Activated T-cell treated with anti-CD3 and anti-CD28 coated beads, Interleukin-2, amount 50 U/mL, for 72 hours (primary cell): ENCODE data around the gene LRRC56. TPM values are rescaled to one million over a fixed set of nuclear protein-coding genes. Genes with fewer than 3 reads are reported as not detected.
"Not testable (repeated sequence)": the region's sequence is repeated elsewhere in the genome, so short reads cannot be mapped to it uniquely, and the experiment has no call there.

ENCODE experiments used
- ATAC-seq, 2 donors: fragments of 150-1000 bp; cut with Tn5 transposase; replicated peaks in 1 of 2; 2 replicates each; pipeline ENCODE4 v1.10.0; 2021; ENCODE audit warnings: moderate library complexity in 2 of 2, mild to moderate bottlenecking in 1 of 2
- DNase-seq, 2 donors: peaks; one replicate each; pipeline ENCODE4 v3.0.0; 2021 to 2022; ENCODE audit warnings: mixed read lengths in 1 of 2
- H3K27ac Mint-ChIP-seq: one replicate; pipeline ENCODE4 v1.8.0; 2022; ENCODE audit warnings: mild to moderate bottlenecking, moderate library complexity, mixed read lengths
- H3K27me3 Mint-ChIP-seq: one replicate; pipeline ENCODE4 v1.8.0; 2022; ENCODE audit warnings: low read depth, mixed read lengths
- H3K36me3 Mint-ChIP-seq, 2 donors: one replicate each; pipeline ENCODE4 v1.8.0; 2022; ENCODE audit warnings: mixed read lengths in 2 of 2, mild to moderate bottlenecking in 1 of 2; ENCODE audit not compliant: insufficient read depth in 2 of 2
- H3K4me1 Mint-ChIP-seq: one replicate; pipeline ENCODE4 v1.8.0; 2022; ENCODE audit warnings: low read depth, mixed read lengths
- H3K4me3 Mint-ChIP-seq, 2 donors: one replicate each; pipeline ENCODE4 v1.8.0; 2022; ENCODE audit warnings: mild to moderate bottlenecking in 2 of 2, mixed read lengths in 2 of 2, moderate library complexity in 2 of 2
- H3K9me3 Mint-ChIP-seq, 2 donors: one replicate each; pipeline ENCODE4 v1.8.0; 2022; ENCODE audit warnings: mixed read lengths in 2 of 2
- total RNA-seq, 2 donors: library from RNA; stranded (reverse); gene quantifications; one replicate each; pipeline ENCODE4 v1.2.3, GENCODE V29; 2022

Gene LRRC56
- total RNA-seq, 2 donors from 2014 or later: 1.2 to 3.1 TPM

DNA sequence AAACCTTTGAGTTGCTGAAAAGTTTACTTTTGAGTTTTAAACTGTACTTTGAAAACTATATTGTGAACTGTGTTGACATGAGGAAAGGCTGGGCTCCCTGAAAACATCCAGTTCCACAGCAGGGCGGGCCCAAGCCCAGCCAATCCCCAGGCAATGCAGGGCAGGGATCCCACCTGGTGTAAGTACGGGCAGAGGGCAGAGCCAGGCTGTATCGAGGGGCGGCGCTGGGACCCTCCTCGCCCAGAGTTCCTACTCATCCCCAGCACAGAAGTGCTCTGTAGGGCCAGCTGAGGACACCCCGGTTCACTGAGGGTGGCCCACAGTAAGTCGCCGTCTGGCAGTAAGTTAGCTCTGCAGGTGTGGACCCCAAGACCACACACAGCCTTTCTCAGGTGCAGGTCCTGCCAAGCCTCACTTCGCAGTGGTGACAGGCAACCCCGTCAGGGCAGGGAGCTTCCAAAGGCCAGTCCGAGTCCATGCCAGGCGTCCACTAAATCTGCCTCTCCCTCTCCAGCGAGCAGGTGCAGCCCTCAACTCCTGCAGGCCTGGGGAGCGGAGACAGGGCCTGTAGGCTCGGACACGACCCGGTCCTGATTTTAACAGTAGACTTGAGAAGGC, 29.8 kb downstream of the LRRC56 start:
- Mint-ChIP-seq H3K27me3 (no peaks in the 10 kb centered on the region), H3K27ac (no peak overlapping the region), H3K9me3 (no peaks in the 10 kb centered on the region), H3K4me1 (no peaks in the 10 kb centered on the region), H3K4me3 (peak overlapping the region; percentile 77 to 78), H3K36me3 (no peaks in the 10 kb centered on the region)
- ATAC-seq (no peak), DNase-seq (no peak)

DNA sequence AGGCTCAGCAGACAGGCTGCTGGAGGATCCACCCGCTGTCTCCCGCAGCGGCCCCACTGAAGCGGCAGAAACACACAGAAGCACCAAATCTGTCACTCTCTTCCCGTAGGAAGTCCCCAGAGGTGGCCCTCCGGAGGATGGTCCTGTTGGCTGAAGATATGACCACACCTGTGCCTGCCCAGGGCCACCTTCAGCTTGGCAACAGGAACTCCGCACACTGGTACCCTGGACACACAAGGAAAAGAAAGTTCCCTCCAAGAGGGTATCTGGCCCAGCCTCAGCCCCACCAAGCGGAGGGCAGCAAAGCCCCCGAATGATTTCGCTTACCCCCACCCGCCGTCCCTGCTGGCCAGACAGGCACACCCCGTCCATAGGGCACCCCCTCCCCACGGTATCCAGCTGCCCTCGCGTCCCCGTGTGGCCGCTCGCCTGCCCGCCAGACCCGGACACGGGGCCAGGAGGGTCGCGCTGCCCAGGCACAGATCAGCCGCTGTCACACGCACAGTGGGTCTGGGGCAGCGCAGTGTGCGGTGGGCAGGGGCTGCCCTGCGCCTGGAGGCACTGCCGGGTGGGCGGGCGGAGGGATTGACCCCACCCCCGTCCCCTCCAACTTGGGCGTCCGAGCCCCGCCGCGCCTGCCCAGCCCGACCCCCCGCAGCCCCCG, 30.4 kb downstream of the LRRC56 start:
- no peak for DNase-seq
- Mint-ChIP-seq H3K27ac (no peak overlapping the region), H3K4me3 (peak overlapping the region; percentile 77 to 78), H3K4me1 (no peaks in the 10 kb centered on the region), H3K9me3 (no peaks in the 10 kb centered on the region), H3K36me3 (no peaks in the 10 kb centered on the region), H3K27me3 (no peaks in the 10 kb centered on the region)
- ATAC-seq: no peak

DNA sequence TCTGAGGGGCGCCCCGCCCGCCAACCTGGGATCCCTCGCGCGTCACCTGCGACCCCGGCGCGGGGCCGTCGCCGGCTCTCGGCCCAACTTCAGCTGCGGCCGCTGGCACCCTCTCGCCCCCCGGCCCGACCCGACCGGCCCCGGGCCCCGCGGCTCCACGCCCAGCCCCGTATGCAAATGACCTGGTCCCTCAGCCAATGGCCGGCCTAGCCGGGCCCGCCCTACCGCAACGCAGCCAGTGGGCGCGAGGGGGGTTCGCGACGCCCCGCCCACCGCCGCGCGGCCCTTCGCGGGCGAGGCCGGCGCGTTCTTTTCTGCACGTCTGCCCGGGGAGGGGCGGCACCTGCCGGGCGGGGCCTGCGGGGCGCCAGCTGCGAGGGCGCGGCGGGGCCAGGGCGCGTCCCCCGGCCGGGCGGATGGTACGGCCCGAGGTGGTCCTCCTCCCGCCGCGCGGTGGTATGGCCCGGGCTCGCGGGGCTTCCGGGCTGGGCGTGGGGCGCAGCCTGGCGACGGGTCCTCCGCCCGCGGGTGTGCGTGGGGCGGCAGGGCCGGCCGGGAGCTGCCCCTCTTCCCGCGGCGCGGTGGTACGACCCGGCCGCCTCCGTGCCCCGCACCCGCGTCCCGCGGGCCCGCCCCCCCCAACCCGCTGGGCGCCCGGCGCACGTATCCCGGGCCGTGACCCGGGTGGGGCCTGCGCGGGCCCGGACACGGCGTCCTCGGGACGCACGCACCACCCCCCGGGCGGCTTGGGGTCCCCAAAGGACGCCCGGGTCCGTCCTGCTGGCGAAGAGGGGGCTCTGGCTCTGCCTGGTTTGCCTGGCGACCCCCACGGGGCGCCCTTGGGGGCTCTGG, 31.2 kb downstream of the LRRC56 start:
- Mint-ChIP-seq H3K36me3 (no peaks in the 10 kb centered on the region), H3K4me1 (no peaks in the 10 kb centered on the region), H3K27ac (no peak overlapping the region), H3K4me3 (peak overlapping the region; percentile 87 to 90), H3K9me3 (no peaks in the 10 kb centered on the region), H3K27me3 (no peaks in the 10 kb centered on the region)
- ATAC-seq: peak; percentile 93 to 94
- DNase-seq: peak; percentile 95 to 98

DNA sequence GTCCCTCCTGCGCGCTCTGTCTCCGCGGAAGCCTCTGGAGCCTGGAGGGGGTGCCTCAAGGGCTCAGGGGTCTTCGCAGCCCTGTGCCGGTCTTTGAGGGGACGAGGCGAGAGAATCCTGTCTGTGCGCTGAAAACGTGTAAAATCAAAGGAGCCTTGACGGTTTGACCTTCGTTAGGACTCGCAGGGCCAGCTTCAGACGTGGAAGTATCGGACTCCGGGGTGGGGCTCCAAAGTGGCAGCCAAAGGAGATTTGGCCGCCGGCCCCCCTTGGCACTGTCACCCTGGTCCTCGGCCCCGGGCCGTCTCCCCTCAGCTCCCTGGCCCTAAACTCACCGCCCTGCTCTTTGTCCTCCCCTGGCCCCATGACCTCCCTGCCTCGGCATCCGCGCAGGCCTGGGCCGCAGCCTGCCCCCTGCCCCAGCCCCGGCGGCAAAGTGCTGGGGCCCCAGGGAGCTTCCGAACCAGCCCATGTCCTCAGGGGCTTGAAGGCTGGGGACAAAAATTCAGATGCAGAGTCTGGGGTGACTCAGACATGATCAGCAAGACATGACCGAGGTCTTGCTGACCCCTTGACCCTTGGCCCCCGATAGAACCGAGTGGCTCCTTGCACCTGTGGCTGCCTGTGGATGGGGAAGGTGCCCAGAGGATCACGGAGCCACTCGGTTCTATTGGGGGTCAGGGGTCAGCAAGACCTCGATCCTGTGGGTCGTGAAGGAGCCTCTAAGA, 32.0 kb downstream of the LRRC56 start:
- DNase-seq (no peak), ATAC-seq (no peak)
- Mint-ChIP-seq H3K9me3 (no peaks in the 10 kb centered on the region), H3K36me3 (no peaks in the 10 kb centered on the region), H3K27me3 (peaks cover 3% of the 10 kb centered on the region), H3K27ac (no peak overlapping the region), H3K4me3 (peak overlapping the region; percentile 87 to 90), H3K4me1 (peaks cover 5% of the 10 kb centered on the region)

DNA sequence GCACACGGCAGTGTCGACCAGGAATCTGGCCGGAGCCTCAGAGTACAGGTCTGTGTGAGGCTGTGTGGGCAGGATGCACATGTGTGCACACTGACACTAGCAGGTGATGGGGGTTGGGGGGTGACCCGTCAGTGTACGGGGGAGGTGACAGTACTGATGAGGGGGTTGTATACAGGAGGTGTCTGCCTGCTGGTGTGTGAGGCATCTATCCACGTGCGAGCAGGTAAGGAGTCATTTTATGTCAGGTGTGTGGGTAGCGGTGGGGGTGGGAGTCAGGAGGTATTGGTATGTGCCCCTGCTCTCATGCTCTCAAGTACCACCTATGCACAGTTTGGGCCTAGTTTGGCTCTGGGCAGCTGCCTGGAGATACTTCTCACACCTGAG, 34.5 kb downstream of the LRRC56 start:
- Mint-ChIP-seq H3K4me3 (no peak overlapping the region), H3K36me3 (no peaks in the 10 kb centered on the region), H3K4me1 (peaks cover 14% of the 10 kb centered on the region), H3K27ac (no peak overlapping the region), H3K27me3 (peaks cover 13% of the 10 kb centered on the region), H3K9me3 (no peaks in the 10 kb centered on the region)
- DNase-seq (no peak), ATAC-seq (no peak)

DNA sequence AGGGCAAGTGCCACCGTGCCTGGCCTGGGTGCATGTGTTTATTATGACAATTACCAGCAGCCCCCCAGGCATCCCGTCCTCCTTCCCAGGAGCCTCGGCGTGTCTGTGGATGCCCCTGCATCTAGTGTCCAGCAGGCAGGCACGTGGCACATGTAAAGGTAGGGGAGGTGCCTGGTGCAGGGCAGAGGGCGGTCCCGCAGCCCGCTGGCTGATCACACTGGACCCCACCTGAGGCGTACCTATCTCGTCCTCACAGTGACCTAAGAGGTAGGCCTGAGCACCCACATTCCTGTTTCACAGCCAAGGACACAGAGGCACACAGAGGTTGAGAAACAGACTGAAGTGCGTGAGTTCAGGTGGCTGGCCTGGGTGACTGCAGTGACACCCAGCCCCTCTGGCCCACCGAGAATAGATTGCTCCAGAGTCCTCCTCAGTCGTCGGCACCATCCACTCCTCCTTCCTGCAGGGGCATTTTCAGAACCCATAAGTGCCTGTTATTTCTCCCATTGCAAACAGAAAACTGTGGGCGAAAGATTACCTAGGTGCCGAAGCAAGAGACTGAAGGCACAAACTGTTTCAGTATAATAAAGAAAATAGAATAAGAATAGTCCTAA, 35.9 kb downstream of the LRRC56 start:
- no peak overlapping the region for H3K27ac Mint-ChIP-seq
- peaks cover 0 to 3% of the 10 kb centered on the region in 2 donors for H3K36me3 Mint-ChIP-seq
- H3K27me3 Mint-ChIP-seq: peaks cover 13% of the 10 kb centered on the region
- ATAC-seq (no peak), DNase-seq (no peak)
- no peaks in the 10 kb centered on the region for H3K9me3 Mint-ChIP-seq
- H3K4me3 Mint-ChIP-seq: no peak overlapping the region
- H3K4me1 Mint-ChIP-seq: peaks cover 25% of the 10 kb centered on the region

DNA sequence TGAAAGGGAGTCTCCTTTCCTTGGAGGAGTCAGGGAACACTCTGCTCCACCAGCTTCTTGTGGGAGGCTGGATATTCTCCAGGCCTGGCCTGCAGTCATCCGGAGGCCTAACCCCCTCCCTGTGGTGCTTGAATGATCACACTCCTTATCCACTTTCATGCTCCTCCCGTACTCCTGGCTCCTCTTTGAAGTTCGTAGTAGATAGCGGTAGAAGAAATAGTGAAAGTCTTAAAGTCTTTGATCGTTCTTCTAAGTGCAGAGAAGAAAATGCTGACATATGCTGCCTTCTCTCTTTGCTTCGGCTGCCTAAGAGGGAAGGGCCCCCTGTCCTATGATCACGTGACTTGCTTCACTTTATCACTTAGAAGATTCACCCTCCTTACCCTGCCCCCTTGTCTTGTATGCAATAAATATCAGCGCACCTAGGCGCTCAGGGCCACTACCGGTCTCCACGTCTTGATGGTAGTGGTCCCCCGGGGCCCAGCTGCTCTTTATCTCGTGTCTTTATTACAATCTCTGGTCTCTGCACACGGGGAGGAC, 36.8 kb downstream of the LRRC56 start:
- not testable (repeated sequence) for H3K27ac Mint-ChIP-seq

DNA sequence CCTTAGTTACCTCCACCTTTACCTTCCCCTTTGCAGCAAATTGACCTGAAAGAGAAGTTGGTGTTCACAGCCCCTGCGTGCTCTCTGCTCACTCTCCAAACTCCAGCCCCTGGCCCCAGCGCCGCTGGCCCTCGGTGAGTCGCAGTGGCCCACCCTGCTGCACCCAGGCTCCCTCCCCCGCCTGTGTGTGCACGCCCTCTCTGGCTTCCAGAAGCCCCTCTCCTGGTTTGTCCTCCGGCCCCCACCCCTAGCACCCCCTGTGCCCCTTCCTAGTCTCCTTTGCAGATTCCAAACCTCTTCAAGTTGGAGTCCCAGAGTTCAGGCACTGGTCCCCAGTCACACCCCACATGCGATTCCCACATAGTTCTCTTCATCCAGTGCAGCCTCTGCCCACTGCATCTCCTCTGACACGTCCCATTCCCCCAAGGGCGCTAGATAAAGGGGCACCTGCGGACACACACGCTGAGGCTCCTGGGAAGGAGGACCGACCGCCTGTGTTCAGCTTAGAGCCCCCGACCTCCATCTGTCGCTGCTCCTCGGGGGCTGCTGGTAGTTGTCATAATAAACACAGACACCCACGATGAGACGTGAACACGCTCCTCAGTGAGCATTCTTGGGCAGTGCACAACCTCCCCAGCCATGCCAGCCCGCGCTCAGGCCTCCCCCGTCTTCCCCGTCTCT, 37.4 kb downstream of the LRRC56 start:
- Mint-ChIP-seq H3K4me1 (peaks cover 41% of the 10 kb centered on the region), H3K27ac (no peak overlapping the region)

More for the DNA sequence above, 36.8 kb downstream of the LRRC56 start:
- H3K27me3 Mint-ChIP-seq: peaks cover 13% of the 10 kb centered on the region
- not testable (repeated sequence) for ATAC-seq, H3K36me3 Mint-ChIP-seq, H3K9me3 Mint-ChIP-seq, DNase-seq
- peak overlapping the region; percentile 87 to 91 for H3K4me3 Mint-ChIP-seq
- H3K4me1 Mint-ChIP-seq: peaks cover 34% of the 10 kb centered on the region

DNA sequence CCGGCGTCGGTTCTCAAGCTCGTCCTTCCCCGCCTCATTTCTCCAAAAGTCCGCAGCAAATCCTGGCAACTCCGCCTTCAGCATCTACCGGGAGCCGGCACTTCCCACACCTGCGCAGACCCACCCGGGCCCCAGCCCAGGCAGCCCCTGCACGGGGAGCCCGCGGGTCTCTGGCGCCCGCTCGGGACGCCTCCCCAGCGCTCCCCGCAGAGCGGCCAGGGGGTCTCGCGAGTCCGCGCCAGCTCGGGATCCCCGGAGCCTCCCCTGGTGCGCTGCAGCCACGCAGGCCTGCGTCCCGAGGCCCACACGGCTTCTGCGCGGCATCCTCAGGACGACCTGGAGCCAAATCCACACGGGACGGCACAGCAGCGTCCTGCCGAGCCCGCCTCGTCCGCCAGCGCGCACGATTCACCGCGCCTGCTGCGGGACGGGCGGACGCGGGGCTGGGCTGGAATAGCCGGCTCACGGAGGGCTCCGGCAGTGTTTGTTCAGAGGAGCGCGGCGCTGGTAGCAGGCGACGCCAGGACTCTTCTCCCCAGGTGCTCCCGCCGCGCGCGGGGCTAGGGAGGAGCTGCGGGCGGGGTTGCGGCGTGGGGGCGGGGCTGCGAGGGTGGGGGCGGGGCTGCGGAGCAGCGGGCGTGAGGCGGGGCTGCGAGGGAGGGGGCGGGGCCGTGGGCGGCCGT, 38.1 kb downstream of the LRRC56 start:
- Mint-ChIP-seq H3K27ac (no peak overlapping the region), H3K9me3 (no peaks in the 10 kb centered on the region), H3K4me1 (peaks cover 47% of the 10 kb centered on the region), H3K36me3 (peaks cover 3% of the 10 kb centered on the region in 2 donors), H3K27me3 (peaks cover 13% of the 10 kb centered on the region), H3K4me3 (peak overlapping the region; percentile 87 to 91)
- no peak for DNase-seq
- peak; percentile 55 to 56 for ATAC-seq

More for the DNA sequence above, 37.4 kb downstream of the LRRC56 start:
- no peak for ATAC-seq
- Mint-ChIP-seq H3K9me3 (no peaks in the 10 kb centered on the region), H3K27me3 (peaks cover 13% of the 10 kb centered on the region), H3K4me3 (peak overlapping the region; percentile 87 to 91), H3K36me3 (peaks cover 3% of the 10 kb centered on the region in 2 donors)
- DNase-seq: no peak

DNA sequence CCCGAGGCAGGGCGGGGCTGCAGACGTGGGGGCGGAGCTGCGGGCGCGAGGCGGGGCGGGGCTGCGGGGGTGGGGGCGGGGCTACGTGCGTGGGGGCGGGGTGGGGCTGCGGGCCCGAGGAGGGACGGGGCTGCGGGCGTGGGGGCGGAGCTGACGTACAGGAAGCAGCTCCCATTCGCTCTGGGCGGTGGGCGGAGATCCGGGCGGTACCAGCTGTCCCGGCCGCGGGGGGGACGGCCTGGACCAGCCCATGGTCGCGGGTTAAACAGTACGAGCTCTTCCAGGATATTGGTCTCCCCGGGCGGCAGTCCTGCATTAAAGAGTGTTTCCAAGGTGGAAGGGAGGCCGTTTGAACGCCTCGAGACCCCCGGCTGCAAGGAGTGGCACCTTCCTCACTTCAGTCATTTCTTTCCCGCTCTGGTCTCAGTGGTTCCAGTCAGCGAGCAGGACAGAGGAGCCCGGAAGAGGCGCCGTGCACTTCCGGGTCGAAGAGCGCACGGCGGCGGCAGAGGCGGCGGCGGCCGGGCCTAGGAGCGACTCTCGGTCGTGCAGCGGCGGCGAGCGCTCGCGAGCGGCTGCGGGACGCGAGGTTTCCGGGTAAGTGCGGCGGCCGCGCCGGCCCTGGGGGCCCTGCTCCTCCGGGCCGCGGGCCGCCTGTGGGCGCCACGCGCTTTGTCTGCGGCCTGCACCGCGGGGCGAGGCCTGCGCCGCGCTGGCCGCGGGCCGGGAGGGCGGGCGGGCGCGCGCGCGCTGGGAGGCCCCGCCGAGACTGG, 38.9 kb downstream of the LRRC56 start, which contains the start of gene PHRF1:
Gene PHRF1, plus strand, starts transcription at position 475 of the 773 bp plus-strand sequence. CDS start 5,043 bp downstream, outside the sequence.
- peak; percentile 91 for ATAC-seq
- Mint-ChIP-seq H3K4me1 (peaks cover 50% of the 10 kb centered on the region), H3K27ac (peak within 1 kb of the TSS; percentile 94), H3K27me3 (peaks cover 13% of the 10 kb centered on the region), H3K9me3 (no peaks in the 10 kb centered on the region), H3K36me3 (peaks cover 3 to 7% of the 10 kb centered on the region in 2 donors), H3K4me3 (peak within 1 kb of the TSS; percentile 92 to 96)
- DNase-seq: peak; percentile 96 to 97
